GM12874 (cell line): Measurements from ENCODE around the gene KIF16B.

Experiments used
- CTCF ChIP-seq: IDR thresholded peaks from 2 replicates; pipeline ENCODE4 v1.5.1; 2011; ENCODE audit warnings: low read depth, mild to moderate bottlenecking, control low read depth, low read length, moderate library complexity; ENCODE audit not compliant: insufficient read depth

Gene KIF16B

DNA sequence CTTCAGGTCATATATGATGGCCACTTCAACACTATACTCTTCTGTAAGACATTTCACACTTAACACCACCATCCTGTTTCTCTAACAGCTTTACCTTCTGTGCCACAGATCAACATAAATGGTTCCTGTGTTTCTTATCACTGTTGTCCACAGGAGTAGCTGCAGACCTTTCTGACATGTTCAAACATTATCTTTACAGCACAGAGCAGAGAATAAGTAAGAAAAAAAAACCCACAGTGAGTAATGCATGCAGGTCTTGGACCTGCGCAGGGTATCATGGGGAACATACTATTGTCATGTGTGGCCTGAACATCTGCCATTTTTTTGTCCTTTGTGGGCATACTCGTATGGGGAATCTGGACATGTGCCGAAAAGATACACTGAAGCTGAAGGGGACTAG is 161.9 kb downstream of the KIF16B start:
- no peak for TF ChIP-seq CTCF

- no peak for TF ChIP-seq CTCF
These were observed 162.6 kb downstream of the KIF16B start for GRCh38 chr20:16410626-16411025.

GRCh38 chr20:16408981-16409380 is 164.3 kb downstream of the KIF16B start:
- TF ChIP-seq CTCF, result no peak

- no peak for TF ChIP-seq CTCF
These were observed 165.8 kb downstream of the KIF16B start for GRCh38 chr20:16407251-16408067.

DNA sequence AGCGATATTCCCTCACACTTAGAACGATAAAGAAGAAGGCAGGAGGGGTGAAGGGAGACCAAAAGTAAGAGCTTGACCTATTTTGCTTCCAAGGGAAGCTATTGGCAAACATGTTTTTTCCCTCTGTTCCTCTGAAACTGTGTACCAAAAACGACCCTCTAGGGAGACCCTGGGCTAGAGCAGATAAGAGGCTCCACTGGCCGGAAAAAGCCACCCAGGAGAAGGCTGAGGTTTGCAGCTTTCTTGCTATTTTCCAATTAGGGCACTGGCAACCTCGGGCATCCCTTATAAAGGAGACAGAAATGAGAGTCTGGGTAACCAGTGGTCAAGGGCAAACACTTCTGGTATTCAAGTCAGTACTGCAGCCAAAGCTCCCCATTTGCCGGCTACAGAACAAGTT is 168.0 kb downstream of the KIF16B start:
- no peak for TF ChIP-seq CTCF

- no peak for TF ChIP-seq CTCF
These were observed 168.6 kb downstream of the KIF16B start for GRCh38 chr20:16404640-16405039.

GRCh38 chr20:16404171-16404570 is 169.1 kb downstream of the KIF16B start:
- no peak for TF ChIP-seq CTCF

DNA sequence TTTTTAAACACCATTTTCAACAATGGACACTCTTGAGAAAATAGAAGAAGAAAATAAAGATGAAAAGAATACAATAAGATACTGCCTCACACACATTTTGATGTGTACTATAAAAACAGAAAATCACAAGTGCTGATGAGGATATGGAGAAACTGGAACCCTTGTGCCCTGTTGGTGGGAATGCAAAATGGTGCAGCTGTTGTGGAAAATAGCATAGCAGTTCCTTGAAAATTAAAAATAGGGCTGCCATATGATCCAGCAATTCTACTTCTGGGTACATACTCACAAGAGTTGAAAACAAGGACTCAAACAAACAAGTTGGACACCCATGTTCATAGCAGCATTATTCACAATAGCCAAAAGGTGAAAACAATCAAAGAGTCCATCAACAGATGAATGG is 173.0 kb downstream of the KIF16B start:
- no peak for TF ChIP-seq CTCF
